ENCODE results near the gene PPIF. TPM values are rescaled to one million over a fixed set of nuclear protein-coding genes. Genes with fewer than 3 reads are reported as not detected.

PPIF gene
- total RNA-seq, 2 donors from 2014 or later: 50.4 to 51.0 TPM

GRCh38 chr10:79353000-79353406, 5.7 kb downstream of the PPIF start:
- peaks cover 3% of the 10 kb centered on the region for H3K4me1 Mint-ChIP-seq
- Histone ChIP-seq H3K27me3 (ENCODE audit: control insufficient read depth, insufficient read depth, low read length, poor library complexity, severe bottlenecking) (no peaks in the 10 kb centered on the region), H3K9me3 (ENCODE audit: control insufficient read depth, low read length) (no peaks in the 10 kb centered on the region), H3K27ac (ENCODE audit: low read depth, low read length) (no peak overlapping the region), H3K4me1 (ENCODE audit: control insufficient read depth, insufficient read depth, low read length) (no peaks in the 10 kb centered on the region), H3K9ac (ENCODE audit: extremely low read depth, low read length, poor library complexity, severe bottlenecking) (no peak overlapping the region), H3K4me3 (ENCODE audit: low read length) (no peak overlapping the region), H3K36me3 (ENCODE audit: control insufficient read depth, insufficient read depth, low read length) (peaks cover 55% of the 10 kb centered on the region)
- no peak for TF ChIP-seq CTCF (conservative IDR thresholded peaks at IDR 0.05)
- no peaks in the 10 kb centered on the region for H3K9me3 Mint-ChIP-seq
- H3K27me3 Mint-ChIP-seq (ENCODE audit: insufficient read depth): no peaks in the 10 kb centered on the region
- H3K27ac Mint-ChIP-seq: no peak overlapping the region
- H3K36me3 Mint-ChIP-seq (ENCODE audit: low read depth): peaks cover 70% of the 10 kb centered on the region
- DNase-seq: no peak
- 93 to 94% methylated on average over 8 of the region's 8 CpGs for WGBS, 2 experiments (ENCODE audit: insufficient coverage in 1 of 2, insufficient read length in 1 of 2)
- no peak overlapping the region for H3K4me3 Mint-ChIP-seq

- DNase-seq: no peak
- Histone ChIP-seq H3K9me3 (ENCODE audit: control insufficient read depth, low read length) (no peaks in the 10 kb centered on the region), H3K27me3 (ENCODE audit: control insufficient read depth, insufficient read depth, low read length, poor library complexity, severe bottlenecking) (no peaks in the 10 kb centered on the region), H3K27ac (ENCODE audit: low read depth, low read length) (no peak overlapping the region), H3K9ac (ENCODE audit: extremely low read depth, low read length, poor library complexity, severe bottlenecking) (no peak overlapping the region), H3K4me1 (ENCODE audit: control insufficient read depth, insufficient read depth, low read length) (no peaks in the 10 kb centered on the region), H3K4me3 (ENCODE audit: low read length) (no peak overlapping the region), H3K36me3 (ENCODE audit: control insufficient read depth, insufficient read depth, low read length) (peaks cover 55% of the 10 kb centered on the region)
- H3K4me3 Mint-ChIP-seq: no peak overlapping the region
- H3K27me3 Mint-ChIP-seq (ENCODE audit: insufficient read depth): no peaks in the 10 kb centered on the region
- WGBS, 2 experiments (ENCODE audit: insufficient coverage in 1 of 2, insufficient read length in 1 of 2): 93 to 96% methylated on average over 8 to 11 of the region's 11 CpGs
- no peak for TF ChIP-seq CTCF (conservative IDR thresholded peaks at IDR 0.05)
- no peaks in the 10 kb centered on the region for H3K9me3 Mint-ChIP-seq
- H3K27ac Mint-ChIP-seq: no peak overlapping the region
- H3K4me1 Mint-ChIP-seq: no peaks in the 10 kb centered on the region
- H3K36me3 Mint-ChIP-seq (ENCODE audit: low read depth): peaks cover 70% of the 10 kb centered on the region
These were observed 6.5 kb downstream of the PPIF start for GRCh38 chr10:79353726-79354125.

- TF ChIP-seq CTCF (conservative IDR thresholded peaks at IDR 0.05): no peak
- Histone ChIP-seq H3K27me3 (ENCODE audit: control insufficient read depth, insufficient read depth, low read length, poor library complexity, severe bottlenecking) (no peaks in the 10 kb centered on the region), H3K4me1 (ENCODE audit: control insufficient read depth, insufficient read depth, low read length) (no peaks in the 10 kb centered on the region), H3K4me3 (ENCODE audit: low read length) (no peak overlapping the region), H3K27ac (ENCODE audit: low read depth, low read length) (no peak overlapping the region), H3K9me3 (ENCODE audit: control insufficient read depth, low read length) (no peaks in the 10 kb centered on the region), H3K9ac (ENCODE audit: extremely low read depth, low read length, poor library complexity, severe bottlenecking) (no peak overlapping the region), H3K36me3 (ENCODE audit: control insufficient read depth, insufficient read depth, low read length) (peaks cover 55% of the 10 kb centered on the region)
- H3K4me3 Mint-ChIP-seq: no peak overlapping the region
- no peaks in the 10 kb centered on the region for H3K27me3 Mint-ChIP-seq (ENCODE audit: insufficient read depth)
- DNase-seq: no peak
- no peak overlapping the region for H3K27ac Mint-ChIP-seq
- no peaks in the 10 kb centered on the region for H3K9me3 Mint-ChIP-seq
- no peaks in the 10 kb centered on the region for H3K4me1 Mint-ChIP-seq
- peaks cover 66% of the 10 kb centered on the region for H3K36me3 Mint-ChIP-seq (ENCODE audit: low read depth)
- WGBS, 2 experiments (ENCODE audit: insufficient coverage in 1 of 2, insufficient read length in 1 of 2): 52 to 56% methylated on average over 3 of the region's 3 CpGs
These were observed 6.9 kb downstream of the PPIF start for GRCh38 chr10:79354141-79354540.

Data from endodermal cell (in vitro differentiated cells).